ENCODE measurements around the gene DNAJB14. TPM values are rescaled to one million over a fixed set of nuclear protein-coding genes. Genes with fewer than 3 reads are reported as not detected.

Gene DNAJB14
- total RNA-seq, 1 experiment from 2014 or later: 41.0 TPM

- whole genome bisulfite sequencing (ENCODE audit: extremely low coverage, insufficient read length, low lambda C conversion rate): no CpG with 5 or more reads among the region's 10 CpGs
Measured at GRCh38 chr4:99847362-99847976, 98.9 kb downstream of the DNAJB14 start.

More at GRCh38 chr4:99847362-99847976, 98.9 kb downstream of the DNAJB14 start:
- no peak overlapping the region for H2BK15ac ChIP-seq (ENCODE audit: low read depth, low read length)
- H3K23ac ChIP-seq (ENCODE audit: insufficient read length, low read depth, low read length): no peak overlapping the region
- Mint-ChIP-seq H3K36me3 (ENCODE audit: insufficient read depth in 1 of 3, low read depth in 3 of 3) (no peaks in the 10 kb centered on the region), H3K4me1 (no peaks in the 10 kb centered on the region), H3K9me3 (no peaks in the 10 kb centered on the region; a peak in 1 of 5 replicates), H3K27ac (0 out of 7 replicates have a peak overlapping the region, but pooled peaks of 1 of the 3 experiments have one; percentile 15), H3K4me3 (no peak overlapping the region), H3K27me3 (ENCODE audit: low read depth) (no peaks in the 10 kb centered on the region)
- no peak overlapping the region for H4K8ac ChIP-seq (replicated peaks; ENCODE audit: insufficient read length, low read depth, low read length)
- no peak overlapping the region for H2BK20ac ChIP-seq (ENCODE audit: low read depth, low read length, poor library complexity, severe bottlenecking)
- no peaks in the 10 kb centered on the region for H4K20me1 ChIP-seq (ENCODE audit: control insufficient read depth, insufficient read depth, insufficient read length)
- H3K9me3 ChIP-seq (ENCODE audit: control insufficient read depth, low read depth, low read length): no peaks in the 10 kb centered on the region
- no peak overlapping the region for H2BK120ac ChIP-seq (ENCODE audit: low read depth, low read length, poor library complexity, severe bottlenecking)
- H3K79me1 ChIP-seq (ENCODE audit: insufficient read depth, low read depth, low read length, poor library complexity, severe bottlenecking): no peaks in the 10 kb centered on the region
- no peak overlapping the region for H3K18ac ChIP-seq (ENCODE audit: insufficient read length, low read depth, low read length)
- no peak overlapping the region for H3K4me2 ChIP-seq (ENCODE audit: insufficient read depth, insufficient read length, low read length)
- no peak overlapping the region for H3T11ph ChIP-seq (ENCODE audit: low read length)
- no peak overlapping the region for H2AK5ac ChIP-seq (ENCODE audit: insufficient read length, low read length)
- no peaks in the 10 kb centered on the region for H3K4me1 ChIP-seq (ENCODE audit: insufficient read depth, low read length)
- H3K9ac ChIP-seq (ENCODE audit: extremely low read depth, insufficient read length, low read length): no peak overlapping the region
- no peaks in the 10 kb centered on the region for H3K27me3 ChIP-seq (ENCODE audit: insufficient read depth, low read length)
- H3K56ac ChIP-seq (ENCODE audit: insufficient read length, low read depth, low read length): no peak overlapping the region
- no peak overlapping the region for H4K91ac ChIP-seq (ENCODE audit: insufficient read length, low read depth, low read length)
- TF ChIP-seq, protein P1, sequence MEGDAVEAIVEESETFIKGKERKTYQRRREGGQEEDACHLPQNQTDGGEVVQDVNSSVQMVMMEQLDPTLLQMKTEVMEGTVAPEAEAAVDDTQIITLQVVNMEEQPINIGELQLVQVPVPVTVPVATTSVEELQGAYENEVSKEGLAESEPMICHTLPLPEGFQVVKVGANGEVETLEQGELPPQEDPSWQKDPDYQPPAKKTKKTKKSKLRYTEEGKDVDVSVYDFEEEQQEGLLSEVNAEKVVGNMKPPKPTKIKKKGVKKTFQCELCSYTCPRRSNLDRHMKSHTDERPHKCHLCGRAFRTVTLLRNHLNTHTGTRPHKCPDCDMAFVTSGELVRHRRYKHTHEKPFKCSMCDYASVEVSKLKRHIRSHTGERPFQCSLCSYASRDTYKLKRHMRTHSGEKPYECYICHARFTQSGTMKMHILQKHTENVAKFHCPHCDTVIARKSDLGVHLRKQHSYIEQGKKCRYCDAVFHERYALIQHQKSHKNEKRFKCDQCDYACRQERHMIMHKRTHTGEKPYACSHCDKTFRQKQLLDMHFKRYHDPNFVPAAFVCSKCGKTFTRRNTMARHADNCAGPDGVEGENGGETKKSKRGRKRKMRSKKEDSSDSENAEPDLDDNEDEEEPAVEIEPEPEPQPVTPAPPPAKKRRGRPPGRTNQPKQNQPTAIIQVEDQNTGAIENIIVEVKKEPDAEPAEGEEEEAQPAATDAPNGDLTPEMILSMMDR (conservative IDR thresholded peaks at IDR 0.05): no peak
- no peak for DNase-seq
- H2BK5ac ChIP-seq (ENCODE audit: insufficient read length, low read length): no peak overlapping the region
- H3K79me2 ChIP-seq (ENCODE audit: insufficient read depth, low read length): no peaks in the 10 kb centered on the region
- no peak overlapping the region for H3K4ac ChIP-seq (ENCODE audit: low read depth, low read length)
- H3K23me2 ChIP-seq (ENCODE audit: insufficient read length, low read depth, low read length, poor library complexity, severe bottlenecking): no peaks in the 10 kb centered on the region
- H2AFZ ChIP-seq (ENCODE audit: low read length): no peak overlapping the region
- no peak overlapping the region for H3K14ac ChIP-seq (ENCODE audit: insufficient read depth, low read length)
- H3K27ac ChIP-seq (ENCODE audit: insufficient read length, low read depth, low read length): no peak overlapping the region
- H4K5ac ChIP-seq (ENCODE audit: insufficient read length, low read depth, low read length): no peak overlapping the region
- no peak overlapping the region for H2BK12ac ChIP-seq (ENCODE audit: insufficient read length, low read depth, low read length)
